T-helper 9 cell (primary cell): ENCODE results near the gene KLF15.

ENCODE experiments used
- DNase-seq: peaks from one replicate; pipeline ENCODE4 v3.0.0-alpha.2; 2020

The KLF15 gene

GRCh38 chr3:126304291-126304690 is 52.9 kb downstream of the KLF15 start:
- no peak for DNase-seq

- DNase-seq = no peak
These were observed 53.9 kb downstream of the KLF15 start for GRCh38 chr3:126303272-126303671.

DNA sequence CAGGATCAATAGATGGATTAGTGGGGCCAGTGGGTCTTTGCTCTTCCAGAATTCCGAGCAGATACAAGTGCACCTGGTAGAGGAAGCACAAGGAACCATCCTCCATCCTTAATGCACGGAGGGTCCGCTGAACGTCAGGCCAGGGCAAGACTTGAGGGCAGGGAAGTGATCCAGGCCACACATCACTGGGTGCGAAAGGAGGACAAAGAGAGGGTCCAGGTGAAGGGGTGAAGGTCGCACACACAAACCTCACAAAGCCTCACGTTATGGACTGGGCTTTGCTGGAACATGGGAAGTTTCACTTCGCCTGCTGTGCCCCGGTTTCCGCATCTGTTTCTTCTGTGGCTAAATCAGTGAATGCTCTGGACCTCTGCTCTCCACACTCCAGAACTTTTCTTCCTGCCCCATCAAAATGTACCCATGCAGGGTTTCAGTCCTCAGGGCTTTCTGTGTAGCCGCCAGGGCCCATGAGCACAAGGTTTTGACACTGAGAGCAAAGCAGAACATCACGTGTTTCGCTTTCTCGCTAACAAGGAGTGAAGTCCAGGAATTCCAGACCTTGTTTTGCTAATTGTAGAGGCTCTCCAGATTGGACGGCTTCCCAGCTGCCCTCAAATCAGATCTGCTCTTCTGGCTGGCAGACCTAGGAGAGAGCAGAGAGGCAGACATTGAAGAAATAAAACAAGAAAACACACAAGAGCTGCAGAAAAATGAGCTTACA is 56.3 kb downstream of the KLF15 start:
- no peak for DNase-seq

GRCh38 chr3:126300001-126300760 is 57.0 kb downstream of the KLF15 start:
- DNase-seq = no peak

DNA sequence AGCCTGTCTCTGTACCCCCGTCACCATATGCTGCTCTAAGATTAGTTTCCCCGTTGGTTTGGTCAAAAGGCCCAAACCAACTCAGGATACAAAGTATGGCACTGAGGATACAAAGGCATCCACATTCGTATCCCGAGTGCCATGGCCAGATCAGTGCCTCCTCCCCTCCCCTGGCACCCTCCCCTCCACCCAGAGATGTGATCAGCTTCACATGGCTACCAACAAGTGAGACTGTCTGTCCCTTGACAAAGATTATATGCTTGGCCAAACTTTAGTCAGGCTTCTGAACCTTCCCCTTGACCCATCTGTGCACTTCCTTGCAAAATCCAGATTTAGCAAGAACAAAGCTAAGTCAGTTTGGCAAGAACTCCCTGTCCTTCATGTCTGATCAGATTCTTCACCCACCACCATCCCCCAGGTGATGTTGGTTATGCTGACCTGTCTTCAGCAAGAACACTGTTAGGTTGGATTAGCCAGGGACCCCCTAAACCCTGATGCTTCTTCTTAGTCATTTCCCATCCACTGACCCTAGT is 61.7 kb downstream of the KLF15 start:
- DNase-seq = no peak

DNA sequence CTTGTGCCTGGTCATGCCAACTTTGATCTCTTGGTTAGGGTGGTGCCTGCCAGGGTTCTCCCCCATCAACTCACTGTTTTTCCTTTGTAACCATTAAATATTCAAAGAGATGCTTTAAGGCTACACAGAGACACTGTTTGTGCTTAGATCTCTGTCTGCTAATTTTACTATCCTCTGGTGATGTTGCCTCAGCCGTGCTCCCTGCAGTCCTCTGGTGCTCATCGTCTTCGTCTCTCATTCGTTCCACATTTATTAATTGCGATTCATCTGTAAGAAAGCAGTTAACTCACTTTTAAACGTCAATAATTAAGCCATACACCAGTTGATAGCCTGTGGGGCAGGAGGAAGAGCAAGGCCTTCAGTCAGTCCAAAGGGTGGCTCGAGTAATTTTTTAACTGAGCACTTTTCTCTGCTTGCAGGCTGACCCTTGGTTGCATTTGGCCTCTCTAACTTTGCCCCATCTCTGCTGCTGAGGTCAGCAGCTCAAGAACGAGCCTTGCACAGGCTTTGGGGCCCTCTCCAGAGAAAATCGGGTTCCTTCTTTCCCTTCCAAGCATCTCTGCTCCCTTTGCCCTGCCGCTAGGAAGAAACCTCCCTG is 62.9 kb downstream of the KLF15 start:
- no peak for DNase-seq

GRCh38 chr3:126293370-126294082 is 63.7 kb downstream of the KLF15 start:
- no peak for DNase-seq
